ENCODE measurements around the gene RASGRP2. TPM values are rescaled to one million over a fixed set of nuclear protein-coding genes. Genes with fewer than 3 reads are reported as not detected.

The RASGRP2 gene
- total and polyA plus RNA-seq, 2 of the 8 experiments (the other 6 are each of a cell fraction or from before 2014, with no cell fraction given) = 40.6 to 45.7 TPM

DNA sequence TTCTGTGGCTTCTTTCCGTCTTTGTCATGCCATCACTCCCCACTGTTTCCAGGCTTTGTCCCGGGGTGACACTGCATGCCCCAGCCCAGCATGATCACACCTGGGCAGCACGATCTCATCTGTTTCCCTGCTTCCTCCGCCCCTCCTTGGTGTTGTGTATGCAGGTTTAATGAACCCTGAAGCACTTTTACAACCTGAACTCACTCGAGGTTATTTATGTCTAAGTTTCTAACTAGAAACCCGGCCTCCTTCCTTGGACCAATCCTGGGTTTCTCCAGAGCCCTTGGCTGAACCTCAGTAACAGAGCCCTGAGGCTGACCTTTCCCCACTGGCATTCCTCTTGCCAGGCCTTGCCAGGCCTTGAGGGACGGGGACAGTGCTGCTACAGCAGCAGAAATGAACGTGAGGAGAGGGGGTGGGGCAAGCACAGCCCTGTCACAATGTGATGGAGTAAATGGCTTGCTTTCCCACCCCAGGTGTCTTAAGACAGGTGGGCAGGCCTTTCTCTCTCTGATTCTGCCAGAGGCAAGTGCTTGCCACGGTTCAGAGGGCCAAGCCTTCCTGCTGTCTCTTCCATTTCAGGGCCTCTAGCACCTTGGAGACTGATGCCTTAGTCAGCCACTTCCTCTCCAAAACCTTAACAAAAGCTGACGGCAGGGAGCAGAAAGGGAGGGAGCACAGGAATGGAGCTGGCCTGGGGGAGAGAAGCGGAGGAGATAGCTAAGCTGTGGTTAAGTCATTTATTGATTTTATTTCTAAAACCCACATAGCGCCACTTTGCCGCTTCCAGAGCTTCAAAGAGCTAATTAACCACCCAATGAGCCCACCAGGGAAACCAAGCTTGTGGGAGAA lies 19.0 kb upstream of the RASGRP2 start (continued):
- TF ChIP-seq, protein P1, sequence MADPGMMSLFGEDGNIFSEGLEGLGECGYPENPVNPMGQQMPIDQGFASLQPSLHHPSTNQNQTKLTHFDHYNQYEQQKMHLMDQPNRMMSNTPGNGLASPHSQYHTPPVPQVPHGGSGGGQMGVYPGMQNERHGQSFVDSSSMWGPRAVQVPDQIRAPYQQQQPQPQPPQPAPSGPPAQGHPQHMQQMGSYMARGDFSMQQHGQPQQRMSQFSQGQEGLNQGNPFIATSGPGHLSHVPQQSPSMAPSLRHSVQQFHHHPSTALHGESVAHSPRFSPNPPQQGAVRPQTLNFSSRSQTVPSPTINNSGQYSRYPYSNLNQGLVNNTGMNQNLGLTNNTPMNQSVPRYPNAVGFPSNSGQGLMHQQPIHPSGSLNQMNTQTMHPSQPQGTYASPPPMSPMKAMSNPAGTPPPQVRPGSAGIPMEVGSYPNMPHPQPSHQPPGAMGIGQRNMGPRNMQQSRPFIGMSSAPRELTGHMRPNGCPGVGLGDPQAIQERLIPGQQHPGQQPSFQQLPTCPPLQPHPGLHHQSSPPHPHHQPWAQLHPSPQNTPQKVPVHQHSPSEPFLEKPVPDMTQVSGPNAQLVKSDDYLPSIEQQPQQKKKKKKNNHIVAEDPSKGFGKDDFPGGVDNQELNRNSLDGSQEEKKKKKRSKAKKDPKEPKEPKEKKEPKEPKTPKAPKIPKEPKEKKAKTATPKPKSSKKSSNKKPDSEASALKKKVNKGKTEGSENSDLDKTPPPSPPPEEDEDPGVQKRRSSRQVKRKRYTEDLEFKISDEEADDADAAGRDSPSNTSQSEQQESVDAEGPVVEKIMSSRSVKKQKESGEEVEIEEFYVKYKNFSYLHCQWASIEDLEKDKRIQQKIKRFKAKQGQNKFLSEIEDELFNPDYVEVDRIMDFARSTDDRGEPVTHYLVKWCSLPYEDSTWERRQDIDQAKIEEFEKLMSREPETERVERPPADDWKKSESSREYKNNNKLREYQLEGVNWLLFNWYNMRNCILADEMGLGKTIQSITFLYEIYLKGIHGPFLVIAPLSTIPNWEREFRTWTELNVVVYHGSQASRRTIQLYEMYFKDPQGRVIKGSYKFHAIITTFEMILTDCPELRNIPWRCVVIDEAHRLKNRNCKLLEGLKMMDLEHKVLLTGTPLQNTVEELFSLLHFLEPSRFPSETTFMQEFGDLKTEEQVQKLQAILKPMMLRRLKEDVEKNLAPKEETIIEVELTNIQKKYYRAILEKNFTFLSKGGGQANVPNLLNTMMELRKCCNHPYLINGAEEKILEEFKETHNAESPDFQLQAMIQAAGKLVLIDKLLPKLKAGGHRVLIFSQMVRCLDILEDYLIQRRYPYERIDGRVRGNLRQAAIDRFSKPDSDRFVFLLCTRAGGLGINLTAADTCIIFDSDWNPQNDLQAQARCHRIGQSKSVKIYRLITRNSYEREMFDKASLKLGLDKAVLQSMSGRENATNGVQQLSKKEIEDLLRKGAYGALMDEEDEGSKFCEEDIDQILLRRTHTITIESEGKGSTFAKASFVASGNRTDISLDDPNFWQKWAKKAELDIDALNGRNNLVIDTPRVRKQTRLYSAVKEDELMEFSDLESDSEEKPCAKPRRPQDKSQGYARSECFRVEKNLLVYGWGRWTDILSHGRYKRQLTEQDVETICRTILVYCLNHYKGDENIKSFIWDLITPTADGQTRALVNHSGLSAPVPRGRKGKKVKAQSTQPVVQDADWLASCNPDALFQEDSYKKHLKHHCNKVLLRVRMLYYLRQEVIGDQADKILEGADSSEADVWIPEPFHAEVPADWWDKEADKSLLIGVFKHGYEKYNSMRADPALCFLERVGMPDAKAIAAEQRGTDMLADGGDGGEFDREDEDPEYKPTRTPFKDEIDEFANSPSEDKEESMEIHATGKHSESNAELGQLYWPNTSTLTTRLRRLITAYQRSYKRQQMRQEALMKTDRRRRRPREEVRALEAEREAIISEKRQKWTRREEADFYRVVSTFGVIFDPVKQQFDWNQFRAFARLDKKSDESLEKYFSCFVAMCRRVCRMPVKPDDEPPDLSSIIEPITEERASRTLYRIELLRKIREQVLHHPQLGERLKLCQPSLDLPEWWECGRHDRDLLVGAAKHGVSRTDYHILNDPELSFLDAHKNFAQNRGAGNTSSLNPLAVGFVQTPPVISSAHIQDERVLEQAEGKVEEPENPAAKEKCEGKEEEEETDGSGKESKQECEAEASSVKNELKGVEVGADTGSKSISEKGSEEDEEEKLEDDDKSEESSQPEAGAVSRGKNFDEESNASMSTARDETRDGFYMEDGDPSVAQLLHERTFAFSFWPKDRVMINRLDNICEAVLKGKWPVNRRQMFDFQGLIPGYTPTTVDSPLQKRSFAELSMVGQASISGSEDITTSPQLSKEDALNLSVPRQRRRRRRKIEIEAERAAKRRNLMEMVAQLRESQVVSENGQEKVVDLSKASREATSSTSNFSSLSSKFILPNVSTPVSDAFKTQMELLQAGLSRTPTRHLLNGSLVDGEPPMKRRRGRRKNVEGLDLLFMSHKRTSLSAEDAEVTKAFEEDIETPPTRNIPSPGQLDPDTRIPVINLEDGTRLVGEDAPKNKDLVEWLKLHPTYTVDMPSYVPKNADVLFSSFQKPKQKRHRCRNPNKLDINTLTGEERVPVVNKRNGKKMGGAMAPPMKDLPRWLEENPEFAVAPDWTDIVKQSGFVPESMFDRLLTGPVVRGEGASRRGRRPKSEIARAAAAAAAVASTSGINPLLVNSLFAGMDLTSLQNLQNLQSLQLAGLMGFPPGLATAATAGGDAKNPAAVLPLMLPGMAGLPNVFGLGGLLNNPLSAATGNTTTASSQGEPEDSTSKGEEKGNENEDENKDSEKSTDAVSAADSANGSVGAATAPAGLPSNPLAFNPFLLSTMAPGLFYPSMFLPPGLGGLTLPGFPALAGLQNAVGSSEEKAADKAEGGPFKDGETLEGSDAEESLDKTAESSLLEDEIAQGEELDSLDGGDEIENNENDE (IDR thresholded peaks at IDR 0.05; ENCODE audit: insufficient replicate concordance, low read length) = no peak
- TF ChIP-seq E2F6 (IDR thresholded peaks at IDR 0.05) (peak; percentile 27; the same call in 1 of the 2 replicates), POLR2AphosphoS5 (IDR thresholded peaks at IDR 0.05; ENCODE audit: low read depth, low read length) (peak; percentile 69), TAF1 (IDR thresholded peaks at IDR 0.05; ENCODE audit: low read depth, low read length) (0 out of 2 replicates have a peak, but pooled peaks have one; percentile 40), CBX5 (IDR thresholded peaks at IDR 0.05; ENCODE audit: low read depth, low read length) (no peak), SIX5 (IDR thresholded peaks at IDR 0.05; ENCODE audit: low read depth, low read length) (no peak), RAD21 (IDR thresholded peaks at IDR 0.05 in 1 of 2, conservative IDR thresholded peaks at IDR 0.05 in 1 of 2; ENCODE audit: low read depth in 2 of 2, low read length in 2 of 2) (no peak), GTF2F1 (IDR thresholded peaks at IDR 0.05; ENCODE audit: borderline replicate concordance, low read depth, low read length) (no peak), GABPA (IDR thresholded peaks at IDR 0.05; ENCODE audit: borderline replicate concordance, insufficient read depth, low read length) (no peak)
